ENCODE measurements around the gene VPS11.

DNA sequence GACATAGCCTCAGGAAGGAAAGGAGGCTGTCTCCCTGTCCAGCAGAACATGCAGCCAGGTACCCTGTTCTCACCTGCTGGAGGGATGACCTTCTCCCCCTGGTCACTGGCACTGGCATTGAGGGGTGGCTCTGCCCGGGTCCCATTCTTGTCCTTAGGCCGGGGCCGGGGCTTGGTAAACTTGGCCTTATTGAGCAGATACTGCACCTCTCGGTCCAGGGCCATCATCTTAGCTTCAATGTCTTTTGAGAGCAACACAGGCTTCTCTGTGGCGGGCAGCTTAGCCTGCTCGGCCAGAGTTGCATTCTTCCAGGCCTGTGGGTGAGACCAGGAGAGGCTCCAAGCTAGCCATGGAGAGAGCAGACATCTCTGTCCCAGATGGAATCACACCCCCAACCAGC, 21.1 kb upstream of the VPS11 start:
- TF ChIP-seq, protein P1, sequence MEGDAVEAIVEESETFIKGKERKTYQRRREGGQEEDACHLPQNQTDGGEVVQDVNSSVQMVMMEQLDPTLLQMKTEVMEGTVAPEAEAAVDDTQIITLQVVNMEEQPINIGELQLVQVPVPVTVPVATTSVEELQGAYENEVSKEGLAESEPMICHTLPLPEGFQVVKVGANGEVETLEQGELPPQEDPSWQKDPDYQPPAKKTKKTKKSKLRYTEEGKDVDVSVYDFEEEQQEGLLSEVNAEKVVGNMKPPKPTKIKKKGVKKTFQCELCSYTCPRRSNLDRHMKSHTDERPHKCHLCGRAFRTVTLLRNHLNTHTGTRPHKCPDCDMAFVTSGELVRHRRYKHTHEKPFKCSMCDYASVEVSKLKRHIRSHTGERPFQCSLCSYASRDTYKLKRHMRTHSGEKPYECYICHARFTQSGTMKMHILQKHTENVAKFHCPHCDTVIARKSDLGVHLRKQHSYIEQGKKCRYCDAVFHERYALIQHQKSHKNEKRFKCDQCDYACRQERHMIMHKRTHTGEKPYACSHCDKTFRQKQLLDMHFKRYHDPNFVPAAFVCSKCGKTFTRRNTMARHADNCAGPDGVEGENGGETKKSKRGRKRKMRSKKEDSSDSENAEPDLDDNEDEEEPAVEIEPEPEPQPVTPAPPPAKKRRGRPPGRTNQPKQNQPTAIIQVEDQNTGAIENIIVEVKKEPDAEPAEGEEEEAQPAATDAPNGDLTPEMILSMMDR (IDR thresholded peaks at IDR 0.05), result no peak
- TF ChIP-seq POLR2A (IDR thresholded peaks at IDR 0.05), result no peak
